ENCODE data around the gene GJA5.

Gene GJA5

GRCh38 chr1:147723691-147724323 is 36.6 kb downstream of the GJA5 start:
- DNase-seq = no peak

- no peak for DNase-seq
Measured at GRCh38 chr1:147722124-147722523, 38.3 kb downstream of the GJA5 start.

- no peak for DNase-seq
Measured at GRCh38 chr1:147721716-147722115, 38.7 kb downstream of the GJA5 start.

GRCh38 chr1:147720557-147720956 is 39.8 kb downstream of the GJA5 start:
- no peak for DNase-seq

- DNase-seq = no peak
Measured at GRCh38 chr1:147719711-147720225, 40.6 kb downstream of the GJA5 start.

GRCh38 chr1:147719029-147719698 is 41.2 kb downstream of the GJA5 start:
- DNase-seq = no peak

- no peak for DNase-seq
Measured at GRCh38 chr1:147717706-147718097, 42.7 kb downstream of the GJA5 start.

GRCh38 chr1:147717051-147717705 is 43.2 kb downstream of the GJA5 start:
- no peak for DNase-seq

- DNase-seq = no peak
Measured at GRCh38 chr1:147712605-147713004, 47.8 kb downstream of the GJA5 start.
